CD4-positive, alpha-beta T cell treated with Interleukin-15 for 1 hour (primary cell): ENCODE measurements around the gene LIX1L.
"Not testable (repeated sequence)": the region's sequence is repeated elsewhere in the genome, so short reads cannot be mapped to it uniquely, and the experiment has no call there.

Source experiments
- DNase-seq: peaks from one replicate; pipeline ENCODE4 v3.0.0-alpha.2; 2020

Gene LIX1L

DNA sequence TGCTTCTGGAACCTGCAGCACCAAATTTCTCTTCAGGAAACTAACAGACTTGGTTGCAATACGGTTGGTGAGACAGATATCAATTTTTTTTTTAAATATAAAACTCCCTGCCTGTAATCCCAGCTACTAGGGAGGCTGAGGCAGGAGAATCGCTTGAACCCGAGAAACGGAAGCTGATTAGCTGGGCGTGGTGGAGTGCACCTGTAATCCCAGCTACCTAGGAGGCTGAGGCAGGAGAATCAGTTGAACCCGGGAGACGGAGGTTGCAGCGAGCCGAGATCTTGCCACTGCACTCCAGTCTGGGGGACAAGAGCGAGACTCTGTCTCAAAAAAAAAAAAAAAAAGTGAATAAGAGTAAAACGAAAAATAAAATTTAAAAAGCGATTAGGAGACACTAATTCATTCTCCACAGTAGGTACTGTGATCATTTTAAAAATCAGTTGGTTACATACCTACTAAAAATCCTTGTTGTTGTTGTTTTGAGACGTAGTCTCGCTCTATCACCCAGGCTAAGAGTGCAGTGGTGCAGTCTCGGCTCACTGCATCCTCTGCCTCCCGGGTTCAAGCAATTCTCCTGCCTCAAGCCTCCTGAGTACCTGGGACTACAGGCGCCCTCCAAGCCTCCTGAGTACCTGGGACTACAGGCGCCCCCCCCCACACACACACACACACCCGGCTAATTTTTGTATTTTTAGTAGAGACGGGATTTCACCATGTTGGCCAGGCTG, 29.7 kb downstream of the LIX1L start:
- DNase-seq: no peak

GRCh38 chr1:145927063-145927886, 30.5 kb downstream of the LIX1L start, which contains the start of gene RBM8A:
RBM8A (minus strand) TSS chr1:145927484; CDS start chr1:145927426, 58 bp downstream.
- peak; percentile 97 for DNase-seq

- DNase-seq: no peak
These were observed 31.1 kb downstream of the LIX1L start for GRCh38 chr1:145926686-145927062.

DNA sequence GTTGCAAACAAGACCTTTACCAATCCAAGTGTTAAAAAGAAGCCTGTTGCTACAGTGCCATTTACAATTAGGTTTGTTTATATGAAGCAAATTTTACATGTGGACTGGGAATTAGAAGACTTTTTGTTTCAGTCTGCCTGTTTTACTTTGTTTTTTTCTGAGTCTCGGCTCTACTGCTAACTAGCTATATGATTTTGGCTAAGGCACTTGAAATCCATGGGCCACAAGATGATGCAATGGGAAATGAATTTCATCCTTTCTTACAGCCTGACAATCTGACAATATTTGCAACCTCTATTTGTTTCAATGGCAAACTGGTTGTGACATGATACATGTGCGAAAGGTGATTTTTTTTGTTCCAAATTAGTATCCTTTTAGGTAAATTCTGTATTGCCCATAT, 35.6 kb downstream of the LIX1L start:
- DNase-seq: no peak

DNA sequence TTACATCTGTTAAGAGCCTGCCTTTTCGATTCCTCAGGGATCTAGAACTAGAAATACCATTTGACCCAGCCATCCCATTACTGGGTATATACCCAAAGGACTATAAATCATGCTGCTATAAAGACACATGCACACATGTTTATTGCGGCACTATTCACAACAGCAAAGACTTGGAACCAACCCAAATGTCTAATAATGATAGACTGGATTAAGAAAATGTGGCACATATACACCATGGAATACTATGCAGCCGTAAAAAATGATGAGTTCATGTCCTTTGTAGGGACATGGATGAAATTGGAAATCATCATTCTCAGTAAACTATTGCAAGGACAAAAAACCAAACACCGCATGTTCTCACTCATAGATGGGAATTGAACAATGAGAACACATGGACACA, 37.5 kb downstream of the LIX1L start:
- not testable (repeated sequence) for DNase-seq

GRCh38 chr1:145918992-145919939, 38.6 kb downstream of the LIX1L start:
- DNase-seq: peak; percentile 27

GRCh38 chr1:145918144-145918991, 39.4 kb downstream of the LIX1L start, which contains the start of gene PEX11B:
PEX11B (minus strand) TSS chr1:145918717; CDS start chr1:145918688, 29 bp downstream.
- peak; percentile 94 for DNase-seq

GRCh38 chr1:145917595-145917994, 40.2 kb downstream of the LIX1L start:
- DNase-seq: no peak

DNA sequence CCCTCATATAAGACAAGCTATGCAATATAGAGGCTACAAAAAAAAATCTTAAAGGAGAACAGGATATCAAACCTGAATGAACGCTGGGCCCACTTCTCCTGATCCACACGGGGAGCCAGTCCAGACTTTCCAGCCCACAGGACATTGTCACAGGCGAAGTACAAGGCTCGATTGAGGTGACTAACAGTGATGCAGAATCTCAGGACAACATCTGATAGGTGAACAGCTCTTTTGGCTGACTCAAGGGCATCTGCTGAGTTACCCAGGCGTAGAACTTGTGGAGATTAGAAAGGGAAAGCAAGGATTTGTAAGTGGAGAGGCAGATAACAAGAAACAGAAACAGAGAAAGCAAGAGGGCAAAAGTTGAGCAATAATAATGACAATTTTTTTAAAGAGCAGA, 41.1 kb downstream of the LIX1L start:
- no peak for DNase-seq

DNA sequence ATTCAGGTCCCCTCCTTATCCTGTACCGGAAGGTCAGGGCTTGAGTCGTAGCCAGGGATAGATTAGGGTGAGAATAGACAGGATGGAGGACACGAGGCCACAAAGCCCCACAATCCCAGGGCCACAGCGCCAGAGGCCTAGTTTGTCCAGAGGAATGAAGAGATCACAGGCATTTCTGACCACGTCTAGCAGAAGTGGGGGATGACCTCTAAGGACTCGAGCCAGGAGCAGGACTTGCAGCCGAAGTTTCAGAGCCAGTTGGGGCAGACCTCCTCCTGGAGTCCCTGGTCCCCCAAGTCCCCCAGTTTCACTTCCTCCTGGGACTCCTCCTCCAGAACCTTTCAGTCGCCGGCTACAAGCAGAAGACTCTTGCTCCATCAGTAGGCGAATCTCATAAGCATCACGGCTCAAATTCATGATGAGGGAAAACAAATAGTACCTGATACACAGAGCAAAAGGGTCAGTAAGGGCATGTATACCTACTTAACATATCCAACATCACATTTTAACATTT, 45.6 kb downstream of the LIX1L start:
- DNase-seq: no peak

DNA sequence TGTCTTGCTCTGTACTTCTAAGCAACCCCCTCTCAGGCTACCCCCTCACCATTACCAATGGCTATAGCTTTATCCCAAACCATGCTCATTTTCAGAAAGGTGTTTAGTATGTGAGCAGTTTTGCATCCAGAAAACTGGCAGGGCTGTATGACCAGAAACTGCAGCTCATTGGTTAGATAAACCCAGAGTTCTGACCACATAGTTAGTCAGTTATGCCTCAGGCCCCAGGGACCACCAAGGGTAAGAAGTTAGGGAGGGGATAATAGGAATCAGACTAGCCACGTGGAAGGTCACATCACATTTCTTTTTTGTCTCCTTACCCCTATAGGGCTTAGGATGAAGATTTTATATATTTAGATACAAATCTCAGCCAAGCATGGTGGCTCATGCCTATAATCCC, 49.2 kb downstream of the LIX1L start:
- DNase-seq: no peak

DNA sequence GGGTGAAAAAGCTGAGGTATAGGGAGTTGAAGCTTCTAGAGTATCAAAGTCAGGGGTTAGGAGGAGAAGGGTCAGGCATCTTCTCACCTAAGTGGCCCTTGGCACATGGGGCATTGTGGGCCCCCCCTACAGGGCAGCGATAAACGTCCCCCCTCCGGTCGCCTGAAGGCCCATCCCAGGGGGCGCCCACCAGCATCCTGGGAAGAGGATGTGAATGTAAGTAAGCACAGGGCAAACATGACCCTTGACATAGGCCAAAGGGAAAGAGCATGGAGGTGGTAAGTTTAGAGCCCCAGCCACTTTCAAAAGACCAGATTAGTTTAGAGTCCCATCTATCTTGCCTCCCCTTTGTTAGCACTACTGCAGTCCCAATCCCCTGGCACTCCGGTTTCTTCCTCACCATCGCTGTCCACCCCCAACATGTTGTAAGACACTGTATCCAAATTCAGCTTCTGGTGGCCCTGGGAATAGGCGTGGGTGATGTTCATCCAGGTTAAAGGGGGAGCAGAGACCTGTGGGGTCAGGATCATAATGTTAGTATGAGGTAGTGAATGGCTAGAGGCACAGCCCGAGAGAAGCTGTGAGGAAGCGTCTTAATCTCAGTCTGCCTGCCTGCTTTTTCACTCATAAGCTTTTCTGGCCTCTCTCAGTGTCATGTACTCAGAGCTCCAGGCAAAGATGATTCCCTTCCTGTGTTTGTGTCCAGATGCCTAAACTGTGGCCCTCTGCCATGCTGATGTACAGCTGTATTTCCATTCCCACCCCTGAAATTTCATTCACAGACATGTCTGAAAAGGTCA, 50.7 kb downstream of the LIX1L start:
- DNase-seq: no peak

- no peak for DNase-seq
These were observed 56.4 kb downstream of the LIX1L start for GRCh38 chr1:145901312-145902021.

DNA sequence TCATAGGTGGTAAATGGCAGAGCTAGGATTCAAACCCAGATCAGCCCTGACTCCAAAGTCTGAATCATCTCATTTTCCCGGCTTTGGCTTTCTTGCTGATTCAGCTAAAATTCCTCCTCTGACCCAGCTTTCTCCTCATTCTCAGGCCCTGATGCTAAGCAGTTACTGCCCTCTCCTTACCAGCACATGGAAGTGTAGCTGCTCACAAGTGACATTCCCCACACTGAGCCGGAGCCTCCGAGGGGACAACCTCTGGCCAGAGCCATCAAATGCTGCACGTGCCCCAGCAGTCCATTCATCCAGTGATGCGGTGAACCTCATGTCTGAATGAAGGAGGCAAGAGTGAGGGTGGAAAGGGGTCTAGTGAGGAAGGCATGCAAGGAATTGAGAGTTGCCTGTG, 59.1 kb downstream of the LIX1L start:
- DNase-seq: no peak

- no peak for DNase-seq
These were observed 59.8 kb downstream of the LIX1L start for GRCh38 chr1:145897969-145898368.

- no peak for DNase-seq
These were observed 62.3 kb downstream of the LIX1L start for GRCh38 chr1:145895471-145895870.

DNA sequence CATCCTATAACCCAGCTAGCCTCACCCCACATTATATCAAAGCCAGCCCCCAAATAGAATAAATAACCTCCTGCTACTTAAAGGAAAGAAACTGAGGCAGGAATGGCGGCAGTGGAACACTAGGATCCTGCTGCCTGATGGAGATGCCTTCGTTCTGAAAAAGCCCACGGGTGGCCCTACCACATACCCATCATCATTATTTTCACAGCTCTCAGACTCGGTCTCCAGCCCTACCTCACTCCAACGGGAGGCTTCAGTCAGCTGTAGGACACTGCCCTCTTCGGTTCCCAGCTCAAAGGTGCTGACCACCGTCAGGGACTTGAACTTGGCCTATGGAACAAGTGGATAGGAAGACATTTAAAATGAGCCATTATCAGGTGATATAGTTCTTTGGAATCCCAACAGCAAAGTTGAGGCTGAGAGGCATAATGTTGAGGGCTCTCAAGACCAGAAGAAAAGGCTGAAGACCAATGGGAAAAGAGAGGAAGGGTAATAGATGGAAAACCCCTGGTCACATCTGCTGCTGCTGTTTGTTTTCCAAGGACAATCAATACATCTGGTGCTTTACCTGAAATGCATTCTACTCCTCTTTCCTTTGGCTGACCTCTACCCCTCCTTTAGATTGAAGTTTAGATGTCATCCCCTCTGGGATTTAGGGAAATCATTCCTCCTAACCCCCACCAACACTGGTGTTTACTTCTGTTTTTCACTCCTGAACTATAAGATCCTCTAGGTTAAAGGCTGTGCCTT, 64.3 kb downstream of the LIX1L start:
- DNase-seq: no peak

GRCh38 chr1:145892486-145893087, 65.2 kb downstream of the LIX1L start:
- no peak for DNase-seq
